Aorta (tissue), 5 donors: Measurements from ENCODE around the gene SRGAP1. TPM values are rescaled to one million over a fixed set of nuclear protein-coding genes. Genes with fewer than 3 reads are reported as not detected.

ENCODE experiments used
- ATAC-seq: fragments of 200-7000 bp; cut with Tn5 transposase; one replicate; pipeline ENCODE4 v1.9.1; 2022; ENCODE audit warnings: moderate library complexity; ENCODE audit not compliant: low FRiP score
- DNase-seq, 2 donors: peaks; one replicate each; pipeline ENCODE4 v3.0.0-alpha.2; 2020
- H3K27ac ChIP-seq, 2 donors: one replicate each; pipeline ENCODE4 v1.5.1; 2013; ENCODE audit warnings: low read length in 2 of 2, mild to moderate bottlenecking in 2 of 2, moderate library complexity in 2 of 2, control low read depth in 1 of 2, inconsistent platforms in 1 of 2, low read depth in 1 of 2
- H3K27me3 ChIP-seq, 2 donors: one replicate each; pipeline ENCODE4 v1.6.1; 2013; ENCODE audit warnings: control low read depth in 1 of 2, low read length in 1 of 2, mild to moderate bottlenecking in 1 of 2, moderate library complexity in 1 of 2; ENCODE audit not compliant: insufficient read depth in 2 of 2, control insufficient read depth in 1 of 2
- H3K36me3 ChIP-seq, 2 donors: one replicate each; pipeline ENCODE4 v1.6.1; 2013; ENCODE audit warnings: control low read depth in 1 of 2, low read length in 1 of 2, mild to moderate bottlenecking in 1 of 2; ENCODE audit not compliant: insufficient read depth in 2 of 2, control insufficient read depth in 1 of 2
- H3K4me1 ChIP-seq, 2 donors: one replicate each; pipeline ENCODE4 v1.6.1; 2013; ENCODE audit warnings: low read length in 2 of 2, control low read depth in 1 of 2, mild to moderate bottlenecking in 1 of 2, moderate library complexity in 1 of 2; ENCODE audit not compliant: insufficient read depth in 2 of 2, control insufficient read depth in 1 of 2
- H3K4me3 ChIP-seq, 2 donors: one replicate each; pipeline ENCODE4 v1.5.1; 2013; ENCODE audit warnings: low read length in 2 of 2, control low read depth in 1 of 2, mild to moderate bottlenecking in 1 of 2
- H3K9me3 ChIP-seq: one replicate; pipeline ENCODE4 v1.6.1; 2013; ENCODE audit warnings: mild to moderate bottlenecking, low read length; ENCODE audit not compliant: control insufficient read depth
- WGBS, 2 donors: extraction: QIAGEN DNeasy Blood & Tissue Kit; methylation state at CpG; one replicate each; pipeline ENCODE4 v1.1.7; 2013; 5-methylcytosine and 5-hydroxymethylcytosine counted together
- intact Hi-C, 2 donors: fragments of 100-400 bp; cut with DNase I; formaldehyde crosslinking; loops; one replicate each; pipeline versions ENCODE4 v1.14.2 to v1.15.0; 2022
- polyA plus RNA-seq, 2 donors: library from polyadenylated mRNA; stranded (reverse); fragments of 200-250 nt; gene quantifications; one replicate each; pipeline ENCODE4 v1.2.3, GENCODE V29; 2013
- total RNA-seq, 2 donors: library from RNA; stranded (reverse); fragmentation: NEBNext Ultra II Directional; extraction: Animal tissue kit (Norgen Biotek cat#: 25700); gene quantifications; one replicate each; pipeline ENCODE4 v1.2.1, GENCODE V29; 2021
- donor health status: healthy with polysubstance abuse.
- donor health status: Bipolar disorder and iron deficiency.
- donor health status: DM: no; HTN: no; CAD: no.
- donor health status: DM: no; HTN: no; CAD: no.
- donor health status: DM: yes; HTN: yes; CAD: no.

Gene SRGAP1
- total and polyA plus RNA-seq, 4 donors = 0.88 to 15.5 (median 6.0) TPM

GRCh38 chr12:63997198-63997597 lies 152.7 kb downstream of the SRGAP1 start:
- no peak overlapping the region for H3K4me3 ChIP-seq
- H3K4me1 ChIP-seq = peaks cover 3% of the 10 kb centered on the region in 2 donors
- no peaks in the 10 kb centered on the region for H3K27me3 ChIP-seq
- ATAC-seq = no peak
- H3K27ac ChIP-seq = no peak overlapping the region
- H3K36me3 ChIP-seq = peaks cover 0 to 2% of the 10 kb centered on the region in 2 donors
- no peaks in the 10 kb centered on the region for H3K9me3 ChIP-seq
- WGBS, 2 donors = 89 to 98% methylated on average over 1 of the region's 1 CpG
- intact Hi-C loops = no loop called here
- DNase-seq = no peak

GRCh38 chr12:63998584-63998983 lies 154.1 kb downstream of the SRGAP1 start:
- DNase-seq (no peak), ATAC-seq (no peak)
- no peaks in the 10 kb centered on the region for H3K9me3 ChIP-seq
- no peak overlapping the region for H3K4me3 ChIP-seq
- peaks cover 3% of the 10 kb centered on the region in 2 donors for H3K4me1 ChIP-seq
- H3K27ac ChIP-seq = no peak overlapping the region
- H3K27me3 ChIP-seq = no peaks in the 10 kb centered on the region
- peaks cover 0 to 3% of the 10 kb centered on the region in 2 donors for H3K36me3 ChIP-seq
- intact Hi-C loops = no loop called here

GRCh38 chr12:63999853-64000252 lies 155.4 kb downstream of the SRGAP1 start:
- H3K36me3 ChIP-seq = peaks cover 0 to 3% of the 10 kb centered on the region in 2 donors
- WGBS, 2 donors = 97 to 99% methylated on average over 3 of the region's 3 CpGs
- no peak for DNase-seq

DNA sequence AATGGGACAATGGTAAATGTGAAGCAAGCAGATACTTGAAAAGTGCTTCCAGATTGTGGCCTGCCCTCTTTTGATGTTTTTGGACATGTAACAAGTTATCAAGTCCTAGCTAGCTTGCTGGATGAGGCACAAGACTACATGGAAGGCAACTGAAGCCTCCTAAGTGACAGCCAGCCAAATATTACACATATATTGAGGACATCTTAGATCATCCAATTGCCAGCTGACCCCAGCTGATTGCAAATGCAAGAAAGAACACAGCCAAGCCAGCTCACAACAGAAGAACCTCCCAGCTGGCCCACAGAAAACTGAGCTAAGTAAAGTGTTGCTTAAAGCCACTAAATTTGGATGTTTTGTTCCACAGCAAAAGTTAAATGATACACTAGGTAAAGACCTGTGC lies 156.9 kb downstream of the SRGAP1 start:
- intact Hi-C loops = no loop called here
- Histone ChIP-seq H3K27me3 (no peaks in the 10 kb centered on the region), H3K4me3 (no peak overlapping the region), H3K9me3 (no peaks in the 10 kb centered on the region), H3K36me3 (peaks cover 0 to 3% of the 10 kb centered on the region in 2 donors), H3K4me1 (peaks cover 0 to 3% of the 10 kb centered on the region in 2 donors), H3K27ac (no peak overlapping the region)
- ATAC-seq (no peak), DNase-seq (no peak)

More at GRCh38 chr12:63999853-64000252, 155.4 kb downstream of the SRGAP1 start:
- Histone ChIP-seq H3K27me3 (no peaks in the 10 kb centered on the region), H3K4me1 (peaks cover 3% of the 10 kb centered on the region in 2 donors), H3K9me3 (no peaks in the 10 kb centered on the region), H3K27ac (no peak overlapping the region), H3K4me3 (no peak overlapping the region)
- no peak for ATAC-seq
- intact Hi-C loops = no loop called here

- peaks cover 0 to 3% of the 10 kb centered on the region in 2 donors for H3K4me1 ChIP-seq
- no peak overlapping the region for H3K27ac ChIP-seq
- H3K36me3 ChIP-seq = peaks cover 0 to 3% of the 10 kb centered on the region in 2 donors
- ATAC-seq (no peak), DNase-seq (no peak)
- intact Hi-C loops = no loop called here
- H3K9me3 ChIP-seq = no peaks in the 10 kb centered on the region
- H3K4me3 ChIP-seq = no peak overlapping the region
- WGBS, 2 donors = 98 to 100% methylated on average over 3 of the region's 3 CpGs
- H3K27me3 ChIP-seq = no peaks in the 10 kb centered on the region
These were observed 160.1 kb downstream of the SRGAP1 start for GRCh38 chr12:64004641-64005040.

DNA sequence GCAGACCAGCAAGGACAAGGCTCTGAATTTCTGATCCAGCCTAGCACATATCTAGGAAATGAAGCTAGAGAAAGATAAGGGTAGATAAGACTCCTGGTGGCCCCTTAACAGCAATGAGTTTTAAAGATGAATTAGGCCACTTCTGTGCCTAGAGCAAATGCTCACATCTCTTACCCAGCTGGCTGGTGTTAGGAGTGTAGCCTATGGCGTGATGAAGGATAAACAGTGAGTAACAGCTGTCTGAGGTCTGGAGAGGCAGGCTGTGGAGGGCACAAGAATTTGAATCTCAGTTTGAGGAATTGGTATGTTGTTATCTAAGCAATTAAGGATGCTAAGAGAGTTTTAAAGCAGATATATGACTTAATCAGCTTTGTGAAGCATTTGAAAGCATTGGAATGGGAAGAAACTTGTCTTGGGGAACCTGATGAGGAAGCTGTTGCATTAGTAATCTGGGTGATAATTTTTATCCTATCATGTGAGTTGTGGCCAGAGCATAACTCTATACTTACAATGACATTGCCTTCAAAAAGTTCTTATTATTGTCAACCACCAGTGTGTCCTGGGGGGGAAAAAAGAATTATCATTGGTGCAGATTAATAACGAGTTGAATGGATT lies 161.8 kb downstream of the SRGAP1 start:
- H3K27me3 ChIP-seq = no peaks in the 10 kb centered on the region
- H3K36me3 ChIP-seq = peaks cover 0 to 3% of the 10 kb centered on the region in 2 donors
- no peaks in the 10 kb centered on the region for H3K9me3 ChIP-seq
- intact Hi-C loops = no loop called here
- no peak for DNase-seq
- no peak overlapping the region for H3K4me3 ChIP-seq
- no peak for ATAC-seq
- no peak overlapping the region for H3K27ac ChIP-seq
- 37 to 67% methylated on average over 2 of the region's 2 CpGs for WGBS, 2 donors
- H3K4me1 ChIP-seq = peaks cover 0 to 1% of the 10 kb centered on the region in 2 donors

GRCh38 chr12:64007853-64008252 lies 163.4 kb downstream of the SRGAP1 start:
- DNase-seq = no peak
- H3K4me3 ChIP-seq = no peak overlapping the region
- H3K36me3 ChIP-seq = no peaks in the 10 kb centered on the region
- 90% methylated on average over 2 of the region's 2 CpGs for WGBS, 2 donors
- H3K27me3 ChIP-seq = no peaks in the 10 kb centered on the region
- H3K27ac ChIP-seq = no peak overlapping the region
- no peak for ATAC-seq
- intact Hi-C loops = no loop called here
- no peaks in the 10 kb centered on the region for H3K9me3 ChIP-seq
- no peaks in the 10 kb centered on the region for H3K4me1 ChIP-seq

DNA sequence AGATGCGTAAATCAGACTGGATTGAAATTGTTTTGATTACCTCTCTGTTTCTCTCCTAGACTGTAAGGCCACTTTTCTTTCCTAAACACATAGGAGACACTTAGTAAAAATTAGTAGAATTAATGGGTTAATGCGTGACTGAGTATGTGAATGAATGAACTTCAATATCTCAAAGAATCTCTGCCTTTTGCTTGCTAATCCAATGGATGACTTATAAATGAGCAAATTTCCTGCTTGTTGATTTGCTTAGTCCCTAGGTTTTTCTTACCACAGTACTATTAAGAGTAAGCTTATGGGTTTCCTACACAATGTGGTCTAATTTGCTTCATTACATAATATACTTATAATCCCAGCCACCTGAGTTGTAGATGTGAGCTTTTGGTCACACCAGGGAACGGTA lies 164.1 kb downstream of the SRGAP1 start:
- Histone ChIP-seq H3K36me3 (no peaks in the 10 kb centered on the region), H3K27me3 (no peaks in the 10 kb centered on the region), H3K4me1 (no peaks in the 10 kb centered on the region), H3K4me3 (no peak overlapping the region), H3K9me3 (no peaks in the 10 kb centered on the region), H3K27ac (no peak overlapping the region)
- DNase-seq = no peak
- no peak for ATAC-seq
- intact Hi-C loops = no loop called here
- WGBS, 2 donors = 80 to 94% methylated on average over 3 of the region's 3 CpGs

DNA sequence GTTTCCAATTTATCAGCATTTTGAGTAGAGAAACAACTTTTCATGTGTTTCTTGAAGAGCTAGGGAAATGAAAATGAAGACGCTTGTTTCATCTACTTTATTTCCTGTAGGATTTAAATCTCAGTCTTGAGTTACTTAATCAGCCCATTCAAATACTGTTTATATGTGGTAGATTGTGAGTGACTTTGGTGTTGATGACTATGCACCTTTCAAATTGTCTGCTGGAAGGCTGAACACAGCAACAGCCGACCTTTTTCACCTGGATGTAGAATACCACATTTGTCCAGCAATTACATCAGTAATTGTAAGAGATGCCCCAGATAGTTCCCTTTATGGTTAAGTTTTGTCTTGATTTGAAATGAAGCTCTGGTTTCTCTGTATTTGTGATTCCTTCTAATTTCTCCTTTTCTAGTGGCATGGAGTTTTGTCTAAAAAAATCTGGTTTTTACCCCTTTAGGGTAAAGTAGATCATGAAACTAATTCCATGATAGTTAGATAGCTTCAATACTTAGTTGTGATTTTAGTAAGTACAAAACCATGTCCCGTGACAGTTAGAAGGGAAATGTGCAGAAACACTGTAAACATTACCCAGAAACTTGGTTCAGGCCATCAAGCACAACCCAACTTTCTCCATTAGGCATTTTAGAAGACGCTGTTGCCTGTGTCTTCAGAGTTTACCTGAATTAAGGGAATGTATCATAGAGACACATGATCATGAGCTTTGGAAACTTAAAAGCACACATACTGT lies 165.0 kb downstream of the SRGAP1 start:
- Histone ChIP-seq H3K36me3 (no peaks in the 10 kb centered on the region), H3K27me3 (no peaks in the 10 kb centered on the region), H3K9me3 (no peaks in the 10 kb centered on the region), H3K4me3 (no peak overlapping the region), H3K4me1 (no peaks in the 10 kb centered on the region), H3K27ac (no peak overlapping the region)
- DNase-seq (no peak), ATAC-seq (no peak)
- intact Hi-C loops = no loop called here
- WGBS, 2 donors = 95 to 97% methylated on average over 4 of the region's 4 CpGs
